Measurements from ENCODE around the gene USP26.

GRCh38 chrX:132999209-132999608, 97.7 kb downstream of the USP26 start:
- no peak for TF ChIP-seq CTCF (IDR thresholded peaks at IDR 0.05; ENCODE audit: low read length)
- no peak for TF ChIP-seq EZH2 (IDR thresholded peaks at IDR 0.05; ENCODE audit: borderline replicate concordance, low read length)

Data from OCI-LY1 (cell line).